IPS-18a (cell line): Measurements from ENCODE around the gene ENDOU.

Source experiments
- H3K27ac ChIP-seq: one replicate; pipeline ENCODE4 v1.5.1; 2013; ENCODE audit warnings: low read length
- H3K27me3 ChIP-seq: one replicate; pipeline ENCODE4 v1.6.1; 2013; ENCODE audit warnings: mild to moderate bottlenecking, low read length; ENCODE audit not compliant: control insufficient read depth, insufficient read depth
- H3K36me3 ChIP-seq: one replicate; pipeline ENCODE4 v1.6.1; 2013; ENCODE audit warnings: low read depth, low read length; ENCODE audit not compliant: control insufficient read depth
- H3K4me1 ChIP-seq: one replicate; pipeline ENCODE4 v1.6.1; 2013; ENCODE audit warnings: low read depth, low read length; ENCODE audit not compliant: control insufficient read depth
- H3K4me3 ChIP-seq: one replicate; pipeline ENCODE4 v1.5.1; 2013; ENCODE audit warnings: low read length
- H3K9ac ChIP-seq: one replicate; pipeline ENCODE4 v1.6.1; 2013; ENCODE audit warnings: mild to moderate bottlenecking, low read length, moderate library complexity
- H3K9me3 ChIP-seq: one replicate; pipeline ENCODE4 v1.6.1; 2013; ENCODE audit warnings: low read depth, low read length; ENCODE audit not compliant: control insufficient read depth

Gene ENDOU

DNA sequence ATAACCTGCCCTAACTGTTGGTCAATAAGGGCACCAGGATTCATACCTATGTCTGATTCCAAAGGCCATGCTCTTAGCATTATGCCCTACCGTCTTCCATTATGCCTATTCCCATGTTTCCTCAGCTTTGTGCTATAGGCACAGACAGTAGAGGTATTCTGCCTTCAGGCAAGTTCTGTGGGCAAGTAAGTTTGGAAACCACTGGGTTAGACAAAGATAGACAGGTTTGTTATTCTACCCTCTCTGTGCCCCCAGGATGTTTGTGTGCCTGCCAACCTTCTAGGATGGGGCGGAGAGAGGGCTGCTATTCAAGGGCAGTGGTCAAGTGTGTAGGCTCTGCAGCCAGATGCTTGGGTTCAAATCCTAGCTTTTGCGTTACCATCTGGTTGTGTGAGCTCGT lies 28.8 kb upstream of the ENDOU start:
- no peak overlapping the region for H3K4me3 ChIP-seq
- no peak overlapping the region for H3K9ac ChIP-seq
- H3K27ac ChIP-seq = no peak overlapping the region

DNA sequence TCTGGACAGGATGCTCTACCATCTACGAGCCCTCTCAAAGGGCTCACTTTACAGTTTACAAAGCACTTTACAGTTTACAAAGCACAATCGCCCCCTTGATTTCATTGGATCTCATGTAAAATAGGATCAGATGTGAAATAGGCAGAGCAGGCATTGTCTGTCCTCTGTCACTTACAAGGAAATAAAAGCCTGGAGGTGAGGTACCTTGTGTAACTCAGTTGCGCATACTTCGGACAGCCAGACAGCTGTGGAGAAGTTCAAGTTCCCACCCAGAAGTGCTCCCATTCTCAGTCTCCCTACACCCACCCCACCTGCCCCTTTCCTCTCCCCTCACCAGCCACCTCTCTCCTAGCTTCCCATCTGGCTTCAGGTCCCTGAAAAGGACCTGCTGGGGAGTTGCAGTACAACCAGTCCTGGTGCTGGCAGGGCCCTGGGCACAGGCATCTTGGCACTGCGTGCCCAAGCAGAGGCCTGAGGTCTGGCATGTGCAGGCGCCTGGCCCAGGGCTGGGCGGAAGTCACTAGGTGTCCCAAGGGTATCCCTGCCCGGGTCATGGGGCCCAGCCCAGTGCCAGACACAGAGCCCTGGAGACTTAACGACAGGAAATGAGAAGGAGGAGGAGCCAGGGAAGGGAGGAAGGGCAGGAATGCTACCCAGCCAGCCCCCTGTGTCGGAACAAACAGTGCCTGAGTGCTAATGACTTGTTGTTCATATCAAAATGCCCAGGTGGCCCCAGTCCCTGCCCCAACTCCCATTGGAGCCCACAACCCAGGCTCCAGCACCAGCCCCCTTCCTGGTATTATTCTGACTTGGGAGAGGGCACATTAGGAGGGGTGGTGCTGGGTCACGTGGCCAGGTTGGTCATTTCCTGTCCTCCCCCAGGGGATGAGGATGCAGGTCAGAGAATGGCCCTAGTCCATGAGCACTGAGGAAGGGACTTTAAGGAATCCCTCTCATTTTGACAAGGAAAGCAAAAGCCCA lies 28.0 kb upstream of the ENDOU start:
- H3K27me3 ChIP-seq = no peaks in the 10 kb centered on the region
- H3K4me1 ChIP-seq = peaks cover 13% of the 10 kb centered on the region
- no peak overlapping the region for H3K27ac ChIP-seq
- no peak overlapping the region for H3K9ac ChIP-seq
- H3K4me3 ChIP-seq = no peak overlapping the region
- H3K36me3 ChIP-seq = no peaks in the 10 kb centered on the region
- no peaks in the 10 kb centered on the region for H3K9me3 ChIP-seq

More for the DNA sequence above, 28.8 kb upstream of the ENDOU start:
- H3K27me3 ChIP-seq = no peaks in the 10 kb centered on the region
- no peaks in the 10 kb centered on the region for H3K36me3 ChIP-seq
- peaks cover 17% of the 10 kb centered on the region for H3K4me1 ChIP-seq
- H3K9me3 ChIP-seq = no peaks in the 10 kb centered on the region

DNA sequence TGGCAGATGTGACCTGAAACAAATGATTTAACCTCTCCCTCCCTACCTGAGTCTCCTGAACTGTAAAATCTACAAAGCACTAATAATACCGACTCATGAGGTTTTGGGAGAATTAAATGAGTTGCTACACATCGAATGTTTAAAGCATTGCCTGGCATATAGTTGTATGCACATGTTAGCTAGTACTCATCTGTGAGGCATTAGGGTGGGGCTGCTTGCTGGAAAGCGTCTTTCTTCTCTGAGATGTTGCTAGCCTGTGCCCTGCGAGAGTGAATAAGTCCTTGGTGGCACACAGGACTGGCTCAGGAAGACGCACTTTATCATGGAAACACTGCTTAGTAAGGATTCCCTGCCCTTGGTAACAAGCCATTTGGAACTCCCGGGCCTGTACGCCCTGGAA lies 27.3 kb upstream of the ENDOU start:
- Histone ChIP-seq H3K4me1 (peaks cover 6% of the 10 kb centered on the region), H3K36me3 (no peaks in the 10 kb centered on the region), H3K27ac (no peak overlapping the region), H3K27me3 (no peaks in the 10 kb centered on the region), H3K9ac (no peak overlapping the region), H3K9me3 (no peaks in the 10 kb centered on the region), H3K4me3 (no peak overlapping the region)

GRCh38 chr12:47752121-47752520 lies 26.8 kb upstream of the ENDOU start:
- Histone ChIP-seq H3K36me3 (no peaks in the 10 kb centered on the region), H3K27me3 (no peaks in the 10 kb centered on the region), H3K9me3 (no peaks in the 10 kb centered on the region), H3K27ac (no peak overlapping the region), H3K9ac (no peak overlapping the region), H3K4me3 (no peak overlapping the region), H3K4me1 (peaks cover 6% of the 10 kb centered on the region)

DNA sequence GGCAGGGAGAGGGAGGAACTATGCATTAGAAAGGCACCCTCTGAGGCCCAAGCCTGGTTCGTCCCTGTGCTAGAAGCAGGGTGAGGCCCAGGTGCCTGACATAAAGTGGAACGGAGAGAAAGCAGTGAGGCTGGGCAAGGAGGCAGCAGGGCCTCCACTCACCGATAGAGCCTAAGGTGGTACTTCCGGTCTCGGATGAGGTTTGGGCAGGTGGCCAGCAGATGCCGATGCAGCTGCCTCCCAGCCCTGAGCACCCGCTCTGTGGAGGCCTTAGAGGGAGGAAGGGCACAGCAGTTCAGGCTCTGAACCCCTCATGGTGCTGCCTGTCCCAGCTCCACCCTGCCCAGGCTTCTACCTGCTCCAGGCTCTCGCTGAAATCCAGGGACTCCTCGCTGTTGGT lies 26.3 kb upstream of the ENDOU start:
- Histone ChIP-seq H3K4me3 (no peak overlapping the region), H3K36me3 (no peaks in the 10 kb centered on the region), H3K9ac (no peak overlapping the region), H3K4me1 (peaks cover 6% of the 10 kb centered on the region), H3K27me3 (no peaks in the 10 kb centered on the region), H3K27ac (no peak overlapping the region), H3K9me3 (no peaks in the 10 kb centered on the region)

DNA sequence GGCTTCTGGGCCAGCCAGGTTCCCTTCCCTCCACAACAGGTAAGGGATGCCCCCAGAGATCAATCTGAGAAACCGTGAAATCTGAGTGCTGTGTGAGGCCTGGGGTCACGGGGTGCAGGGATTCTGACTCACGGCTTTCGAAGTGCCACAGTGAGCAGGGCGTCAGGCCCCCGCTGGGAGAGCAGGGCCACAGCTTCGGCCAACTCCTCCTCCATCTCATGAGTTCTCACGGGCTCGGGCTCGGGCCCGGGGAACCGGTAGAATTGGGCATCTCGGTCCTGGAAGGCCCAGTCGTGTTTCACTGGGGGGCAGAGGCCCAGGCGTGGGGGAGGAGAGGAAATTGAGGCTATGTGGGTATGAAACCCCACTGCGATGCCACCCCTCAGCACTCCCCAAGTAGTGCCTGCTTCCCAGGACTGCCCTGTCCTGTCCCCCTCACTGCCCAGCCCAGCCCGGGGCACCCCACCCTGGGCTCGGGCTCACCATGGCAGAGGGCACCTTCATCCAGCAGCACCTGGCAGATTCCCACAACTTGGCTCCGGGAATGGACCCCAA lies 25.7 kb upstream of the ENDOU start:
- H3K9ac ChIP-seq = no peak overlapping the region
- no peak overlapping the region for H3K4me3 ChIP-seq
- peaks cover 6% of the 10 kb centered on the region for H3K4me1 ChIP-seq
- no peaks in the 10 kb centered on the region for H3K9me3 ChIP-seq
- H3K36me3 ChIP-seq = no peaks in the 10 kb centered on the region
- no peak overlapping the region for H3K27ac ChIP-seq
- no peaks in the 10 kb centered on the region for H3K27me3 ChIP-seq

- no peak overlapping the region for H3K4me3 ChIP-seq
- H3K9me3 ChIP-seq = no peaks in the 10 kb centered on the region
- no peak overlapping the region for H3K27ac ChIP-seq
- peaks cover 6% of the 10 kb centered on the region for H3K4me1 ChIP-seq
- no peaks in the 10 kb centered on the region for H3K27me3 ChIP-seq
- H3K36me3 ChIP-seq = no peaks in the 10 kb centered on the region
- no peak overlapping the region for H3K9ac ChIP-seq
Observed at GRCh38 chr12:47750229-47750798, 25.0 kb upstream of the ENDOU start.

DNA sequence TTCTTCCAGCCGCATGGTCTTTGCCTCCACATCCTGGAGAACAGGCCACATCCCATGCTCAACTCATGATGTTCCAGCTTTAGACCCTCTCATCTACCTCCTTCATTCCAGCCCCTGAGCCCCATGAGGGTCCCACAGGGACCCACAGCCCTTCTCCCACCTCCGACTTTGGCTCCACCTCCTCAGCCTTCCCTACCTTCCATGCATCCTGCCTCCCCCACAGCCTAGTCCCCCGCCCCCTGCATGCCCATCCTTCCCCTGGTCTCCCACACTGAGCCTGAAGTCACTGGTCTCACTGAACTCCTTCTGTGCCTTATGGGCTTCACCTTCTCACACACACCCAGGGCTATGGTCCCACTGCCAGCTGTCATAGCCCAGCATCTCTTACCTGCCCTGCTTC lies 23.6 kb upstream of the ENDOU start:
- Histone ChIP-seq H3K4me3 (no peak overlapping the region), H3K9ac (no peak overlapping the region), H3K27me3 (no peaks in the 10 kb centered on the region), H3K4me1 (peaks cover 3% of the 10 kb centered on the region), H3K9me3 (no peaks in the 10 kb centered on the region), H3K27ac (no peak overlapping the region), H3K36me3 (no peaks in the 10 kb centered on the region)

GRCh38 chr12:47748507-47748828 lies 23.2 kb upstream of the ENDOU start:
- no peaks in the 10 kb centered on the region for H3K36me3 ChIP-seq
- no peak overlapping the region for H3K4me3 ChIP-seq
- no peaks in the 10 kb centered on the region for H3K27me3 ChIP-seq
- H3K27ac ChIP-seq = no peak overlapping the region
- no peak overlapping the region for H3K9ac ChIP-seq
- no peaks in the 10 kb centered on the region for H3K4me1 ChIP-seq
- H3K9me3 ChIP-seq = no peaks in the 10 kb centered on the region

DNA sequence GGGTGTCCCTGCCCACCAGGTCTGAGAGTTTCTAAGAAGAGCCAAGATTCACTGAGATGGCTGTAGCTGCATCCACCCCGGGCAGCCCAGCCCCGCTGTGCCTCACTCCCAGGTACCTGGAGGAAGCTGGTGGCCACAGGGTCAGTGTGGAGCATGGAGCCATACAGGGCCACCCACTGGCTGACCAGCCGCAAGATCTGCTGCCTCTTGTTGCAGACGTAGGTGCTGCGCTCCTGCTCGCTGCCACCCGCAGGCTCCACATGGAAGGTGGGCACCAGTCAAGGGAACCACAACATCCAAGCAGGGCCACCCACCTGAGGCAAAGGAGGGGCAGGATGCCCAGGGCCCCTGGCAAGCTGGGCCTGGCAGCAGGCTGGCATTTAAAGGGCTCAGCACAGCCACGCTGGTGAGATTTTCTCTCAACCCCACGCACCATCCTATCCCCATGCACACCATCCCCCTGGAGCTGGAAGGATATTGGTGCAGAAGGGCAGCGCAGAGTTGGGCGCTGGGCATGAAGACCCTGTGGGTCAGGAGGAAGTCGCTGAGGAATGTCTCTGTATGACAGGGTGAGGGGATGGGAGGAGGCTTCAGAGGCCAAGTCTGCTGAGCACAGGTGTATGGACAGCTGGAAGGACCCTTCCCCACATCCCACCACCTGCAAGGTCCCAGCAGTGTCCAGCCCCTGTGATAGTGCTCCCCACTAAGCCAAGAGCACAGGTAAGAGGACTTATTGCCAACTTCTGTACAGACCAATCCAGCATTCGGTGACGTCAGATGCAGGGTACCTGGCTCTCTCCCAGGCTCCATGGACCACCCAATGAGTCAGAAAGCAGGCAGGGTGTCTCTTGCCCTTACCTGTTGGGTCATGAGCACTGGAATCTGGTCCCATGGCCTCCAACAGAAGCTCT lies 22.6 kb upstream of the ENDOU start:
- H3K9ac ChIP-seq = no peak overlapping the region
- H3K4me1 ChIP-seq = no peaks in the 10 kb centered on the region
- no peaks in the 10 kb centered on the region for H3K27me3 ChIP-seq
- no peak overlapping the region for H3K27ac ChIP-seq
- no peaks in the 10 kb centered on the region for H3K36me3 ChIP-seq
- no peak overlapping the region for H3K4me3 ChIP-seq
- no peaks in the 10 kb centered on the region for H3K9me3 ChIP-seq

DNA sequence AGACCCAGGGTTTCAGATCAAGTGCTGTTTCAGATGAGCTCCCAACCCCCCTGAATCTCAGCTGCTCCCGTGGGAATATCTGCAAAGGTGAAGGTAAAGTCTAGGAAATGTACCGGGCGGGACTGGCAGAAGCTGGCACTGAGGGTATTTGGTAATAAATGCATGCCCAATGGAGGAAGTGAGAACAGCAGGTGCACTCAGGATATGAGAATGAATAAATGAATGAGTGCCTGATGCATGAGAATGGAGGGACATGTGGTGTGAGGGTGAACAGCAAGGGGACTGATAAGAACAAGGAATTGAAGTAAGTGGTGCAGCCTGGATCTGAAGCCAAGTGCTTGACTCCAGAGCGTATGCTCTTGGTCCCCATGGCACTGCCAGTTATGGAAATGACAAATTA lies 21.8 kb upstream of the ENDOU start:
- Histone ChIP-seq H3K27ac (no peak overlapping the region), H3K9me3 (no peaks in the 10 kb centered on the region), H3K9ac (no peak overlapping the region), H3K4me1 (no peaks in the 10 kb centered on the region), H3K36me3 (no peaks in the 10 kb centered on the region), H3K4me3 (no peak overlapping the region), H3K27me3 (no peaks in the 10 kb centered on the region)
